Measurements from ENCODE around the gene DCXR.

The DCXR gene

GRCh38 chr17:82010575-82011525 lies 26.6 kb downstream of the DCXR start:
- no peak for DNase-seq

- no peak for DNase-seq
These were observed 28.1 kb downstream of the DCXR start for GRCh38 chr17:82009413-82009812.

GRCh38 chr17:82008941-82009405 lies 28.5 kb downstream of the DCXR start:
- no peak for DNase-seq

- no peak for DNase-seq
These were observed 29.1 kb downstream of the DCXR start for GRCh38 chr17:82008258-82008940.

- DNase-seq: no peak
These were observed 29.8 kb downstream of the DCXR start for GRCh38 chr17:82007495-82008257.

- DNase-seq: no peak
These were observed 30.3 kb downstream of the DCXR start for GRCh38 chr17:82007228-82007494.

GRCh38 chr17:82006468-82007227 lies 30.8 kb downstream of the DCXR start:
- no peak for DNase-seq

GRCh38 chr17:82005701-82006348 lies 31.7 kb downstream of the DCXR start:
- DNase-seq: no peak

GRCh38 chr17:82004517-82005455 lies 32.7 kb downstream of the DCXR start:
- no peak for DNase-seq

GRCh38 chr17:82003411-82004381 lies 33.8 kb downstream of the DCXR start:
- DNase-seq: no peak

- DNase-seq: no peak
These were observed 35.9 kb downstream of the DCXR start for GRCh38 chr17:82001571-82002056.

- DNase-seq: no peak
These were observed 36.5 kb downstream of the DCXR start for GRCh38 chr17:82000803-82001570.

- no peak for DNase-seq
These were observed 37.3 kb downstream of the DCXR start for GRCh38 chr17:81999976-82000802.

- no peak for DNase-seq
These were observed 37.9 kb downstream of the DCXR start for GRCh38 chr17:81999587-81999975.

GRCh38 chr17:81998691-81999438 lies 38.6 kb downstream of the DCXR start:
- no peak for DNase-seq

GRCh38 chr17:81998212-81998611 lies 39.3 kb downstream of the DCXR start:
- no peak for DNase-seq
